GM10266 (cell line): ENCODE measurements around the gene KRTAP19-4.

Source experiments
- DNase-seq: peaks from one replicate; pipeline ENCODE4 v3.0.0; 2012; ENCODE audit errors: extremely low spot score
- TF ChIP-seq, protein P1 (sequence below): IDR thresholded peaks from 2 replicates; pipeline ENCODE4 v1.5.1; 2012; ENCODE audit warnings: mild to moderate bottlenecking, low read depth; ENCODE audit not compliant: control insufficient read depth, insufficient read depth; ENCODE audit errors: missing control alignments

The KRTAP19-4 gene

DNA sequence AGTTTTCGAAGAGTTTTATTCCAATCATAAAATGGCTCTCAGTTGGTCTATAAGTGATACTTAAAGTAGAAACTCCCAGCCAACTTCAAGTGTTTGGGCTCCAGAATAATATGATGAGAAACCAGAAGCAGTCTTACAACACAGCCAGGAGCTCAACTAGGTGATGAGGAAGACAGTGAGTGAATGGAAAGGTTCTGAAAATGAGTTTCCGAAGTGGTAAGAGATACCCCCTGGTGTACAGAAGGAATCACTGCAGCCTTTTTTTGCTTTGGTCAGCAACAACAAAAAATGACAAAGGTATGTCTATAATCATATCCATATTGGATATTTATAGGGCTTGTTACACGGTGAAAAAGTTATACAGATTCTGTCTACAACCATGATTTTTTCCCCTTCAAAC is 33.3 kb downstream of the KRTAP19-4 start:
- DNase-seq, result no peak
- TF ChIP-seq, protein P1, sequence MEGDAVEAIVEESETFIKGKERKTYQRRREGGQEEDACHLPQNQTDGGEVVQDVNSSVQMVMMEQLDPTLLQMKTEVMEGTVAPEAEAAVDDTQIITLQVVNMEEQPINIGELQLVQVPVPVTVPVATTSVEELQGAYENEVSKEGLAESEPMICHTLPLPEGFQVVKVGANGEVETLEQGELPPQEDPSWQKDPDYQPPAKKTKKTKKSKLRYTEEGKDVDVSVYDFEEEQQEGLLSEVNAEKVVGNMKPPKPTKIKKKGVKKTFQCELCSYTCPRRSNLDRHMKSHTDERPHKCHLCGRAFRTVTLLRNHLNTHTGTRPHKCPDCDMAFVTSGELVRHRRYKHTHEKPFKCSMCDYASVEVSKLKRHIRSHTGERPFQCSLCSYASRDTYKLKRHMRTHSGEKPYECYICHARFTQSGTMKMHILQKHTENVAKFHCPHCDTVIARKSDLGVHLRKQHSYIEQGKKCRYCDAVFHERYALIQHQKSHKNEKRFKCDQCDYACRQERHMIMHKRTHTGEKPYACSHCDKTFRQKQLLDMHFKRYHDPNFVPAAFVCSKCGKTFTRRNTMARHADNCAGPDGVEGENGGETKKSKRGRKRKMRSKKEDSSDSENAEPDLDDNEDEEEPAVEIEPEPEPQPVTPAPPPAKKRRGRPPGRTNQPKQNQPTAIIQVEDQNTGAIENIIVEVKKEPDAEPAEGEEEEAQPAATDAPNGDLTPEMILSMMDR, result peak; percentile 35

GRCh38 chr21:30448514-30448913 is 48.5 kb downstream of the KRTAP19-4 start:
- TF ChIP-seq, protein P1, result no peak
- DNase-seq, result no peak

DNA sequence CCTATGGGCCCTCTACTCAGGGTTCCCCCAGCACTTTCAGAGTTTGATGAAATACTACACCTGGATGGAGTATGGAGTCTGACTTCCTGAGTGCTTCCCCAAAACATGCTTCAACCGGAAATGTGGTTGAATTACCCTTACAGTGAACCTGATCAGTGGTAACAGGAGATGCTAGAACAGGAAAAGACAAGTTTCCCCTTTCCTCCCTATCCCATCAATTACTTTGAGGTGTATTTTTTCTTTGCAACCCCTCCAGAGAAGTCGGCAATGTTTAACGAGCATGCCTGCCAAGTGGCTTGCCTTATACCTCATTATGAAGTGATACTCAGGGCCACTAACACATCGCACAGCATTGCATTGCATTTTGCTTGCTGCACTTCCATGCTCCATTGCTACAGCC is 49.9 kb downstream of the KRTAP19-4 start:
- no peak for DNase-seq
- TF ChIP-seq, protein P1, result no peak
